ENCODE measurements around the gene NCAM2. TPM values are rescaled to one million over a fixed set of nuclear protein-coding genes. Genes with fewer than 3 reads are reported as not detected.

The NCAM2 gene
- total and polyA plus RNA-seq, 2 of the 4 experiments (the other 2 are of a cell fraction), result 2.7 to 5.0 TPM

DNA sequence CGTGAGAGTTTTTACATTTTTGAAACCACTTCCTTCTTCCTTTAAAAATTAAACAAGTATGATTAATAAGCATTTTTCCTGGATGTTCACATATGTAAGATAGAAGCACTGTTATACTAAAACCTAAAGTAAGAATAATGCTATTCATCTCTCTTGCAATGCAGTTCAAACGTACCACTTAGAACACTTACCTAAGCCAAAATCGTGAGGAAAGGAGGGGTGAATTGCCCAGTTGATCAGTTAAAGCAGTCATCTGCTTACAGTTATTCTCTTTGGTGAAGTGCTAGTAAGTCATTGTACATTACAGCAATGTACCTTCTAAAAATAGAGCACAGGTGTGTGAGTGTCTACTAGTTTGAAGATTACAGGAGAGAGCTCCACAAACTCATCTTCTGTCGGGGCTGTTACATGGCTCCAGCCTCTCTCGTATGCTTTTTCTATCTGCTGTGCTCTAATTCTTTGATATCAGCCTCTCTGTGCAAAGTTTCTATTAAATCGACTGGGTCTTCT, 3.4 kb downstream of the NCAM2 start:
- intact Hi-C loops (cut with micrococcal nuclease), result loop anchor here (2.0 kb wide), 1 partner anchor 919 kb away; no protein-coding TSS in a partner anchor

More for the DNA sequence above, 3.4 kb downstream of the NCAM2 start:
- no peak overlapping the region for H3K4me3 ChIP-seq (ENCODE audit: insufficient read depth, low read depth, low read length)
- no peak overlapping the region for H2AK5ac ChIP-seq (ENCODE audit: low read depth, low read length)
- no CpG with 5 or more reads among the region's 6 CpGs for WGBS, 2 experiments (ENCODE audit: extremely low coverage in 2 of 2, insufficient read length in 1 of 2)
- dilution Hi-C loops (cut with HindIII; ENCODE audit: low sequenced_read_pairs, unreplicated experiment) (no loop called here), in situ Hi-C loops (cut with MboI; ENCODE audit: low sequenced_read_pairs) (loop anchor here (10.0 to 25.0 kb wide), 4 partner anchors 373 to 1786 kb away; no protein-coding TSS in a partner anchor)
- H4K8ac ChIP-seq (ENCODE audit: low read depth in 2 of 2, low read length in 2 of 2), result no peak overlapping the region
- H2BK20ac ChIP-seq (ENCODE audit: low read depth, low read length), result no peak overlapping the region
- peaks cover 6% of the 10 kb centered on the region; the same call in 1 of the 2 replicates for H3K27me3 ChIP-seq (ENCODE audit: control insufficient read depth, insufficient read depth, low read length)
- H2AK9ac ChIP-seq (replicated peaks; ENCODE audit: low read depth, low read length, poor library complexity), result no peak overlapping the region
- no peak overlapping the region for H4K5ac ChIP-seq (ENCODE audit: low read depth, low read length)
- no peaks in the 10 kb centered on the region for H3K79me1 ChIP-seq (ENCODE audit: low read depth in 1 of 2, low read length in 2 of 2)
- no peak overlapping the region for H3K18ac ChIP-seq (ENCODE audit: low read depth, low read length)
- ChIA-PET CTCF (interaction anchor here (1.2 to 2.4 kb wide), 3 partner anchors 100 to 920 kb away, joined by 4 to 8 read pairs (median 6); no protein-coding TSS in a partner anchor), POLR2A (ENCODE audit: unreplicated experiment) (no interaction called here)
- no peak overlapping the region for H3K14ac ChIP-seq (replicated peaks; ENCODE audit: low read depth, low read length)
- no peak for ATAC-seq (ENCODE audit: low read depth)
- H3K9me1 ChIP-seq (ENCODE audit: insufficient read depth, low read length), result no peaks in the 10 kb centered on the region
- H3K56ac ChIP-seq (ENCODE audit: extremely low read depth, insufficient read depth, low read length), result no peak overlapping the region
- no peak overlapping the region for H2BK15ac ChIP-seq (ENCODE audit: low read depth, low read length)
- no peaks in the 10 kb centered on the region for H3K9me3 ChIP-seq (ENCODE audit: control insufficient read depth, insufficient read depth, low read length)
- H4K91ac ChIP-seq (ENCODE audit: insufficient read depth, low read depth, low read length), result no peak overlapping the region
- no peak overlapping the region for H3K23ac ChIP-seq (ENCODE audit: low read depth, low read length)
- no peak overlapping the region for H2BK120ac ChIP-seq (ENCODE audit: low read depth, low read length)
- TF ChIP-seq CHD1 (IDR thresholded peaks at IDR 0.05; ENCODE audit: low read depth, low read length), result no peak
- no peak for TF ChIP-seq MXI1 (IDR thresholded peaks at IDR 0.05; ENCODE audit: borderline replicate concordance, low read depth, low read length)
- no peak for TF ChIP-seq MAFK (IDR thresholded peaks at IDR 0.05; ENCODE audit: low read depth, low read length)
- TF ChIP-seq RFX5 (IDR thresholded peaks at IDR 0.05; ENCODE audit: low read depth, low read length), result no peak
- TF ChIP-seq RAD21 (IDR thresholded peaks at IDR 0.05; ENCODE audit: low read length), result no peak
- TF ChIP-seq MAZ (IDR thresholded peaks at IDR 0.05; ENCODE audit: borderline replicate concordance, low read depth, low read length), result no peak
- TF ChIP-seq, protein P1, sequence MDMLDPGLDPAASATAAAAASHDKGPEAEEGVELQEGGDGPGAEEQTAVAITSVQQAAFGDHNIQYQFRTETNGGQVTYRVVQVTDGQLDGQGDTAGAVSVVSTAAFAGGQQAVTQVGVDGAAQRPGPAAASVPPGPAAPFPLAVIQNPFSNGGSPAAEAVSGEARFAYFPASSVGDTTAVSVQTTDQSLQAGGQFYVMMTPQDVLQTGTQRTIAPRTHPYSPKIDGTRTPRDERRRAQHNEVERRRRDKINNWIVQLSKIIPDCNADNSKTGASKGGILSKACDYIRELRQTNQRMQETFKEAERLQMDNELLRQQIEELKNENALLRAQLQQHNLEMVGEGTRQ (IDR thresholded peaks at IDR 0.05; ENCODE audit: low read depth, low read length), result no peak
- TF ChIP-seq BHLHE40 (IDR thresholded peaks at IDR 0.05; ENCODE audit: low read depth, low read length), result no peak
- no peak for TF ChIP-seq SMC3 (IDR thresholded peaks at IDR 0.05; ENCODE audit: low read depth, low read length)
- TF ChIP-seq, protein P2, sequence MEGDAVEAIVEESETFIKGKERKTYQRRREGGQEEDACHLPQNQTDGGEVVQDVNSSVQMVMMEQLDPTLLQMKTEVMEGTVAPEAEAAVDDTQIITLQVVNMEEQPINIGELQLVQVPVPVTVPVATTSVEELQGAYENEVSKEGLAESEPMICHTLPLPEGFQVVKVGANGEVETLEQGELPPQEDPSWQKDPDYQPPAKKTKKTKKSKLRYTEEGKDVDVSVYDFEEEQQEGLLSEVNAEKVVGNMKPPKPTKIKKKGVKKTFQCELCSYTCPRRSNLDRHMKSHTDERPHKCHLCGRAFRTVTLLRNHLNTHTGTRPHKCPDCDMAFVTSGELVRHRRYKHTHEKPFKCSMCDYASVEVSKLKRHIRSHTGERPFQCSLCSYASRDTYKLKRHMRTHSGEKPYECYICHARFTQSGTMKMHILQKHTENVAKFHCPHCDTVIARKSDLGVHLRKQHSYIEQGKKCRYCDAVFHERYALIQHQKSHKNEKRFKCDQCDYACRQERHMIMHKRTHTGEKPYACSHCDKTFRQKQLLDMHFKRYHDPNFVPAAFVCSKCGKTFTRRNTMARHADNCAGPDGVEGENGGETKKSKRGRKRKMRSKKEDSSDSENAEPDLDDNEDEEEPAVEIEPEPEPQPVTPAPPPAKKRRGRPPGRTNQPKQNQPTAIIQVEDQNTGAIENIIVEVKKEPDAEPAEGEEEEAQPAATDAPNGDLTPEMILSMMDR (conservative IDR thresholded peaks at IDR 0.05; ENCODE audit: low read depth, low read length), result no peak
- no peak for TF ChIP-seq FOS (IDR thresholded peaks at IDR 0.05; ENCODE audit: low read depth, low read length)
- TF ChIP-seq CEBPB (IDR thresholded peaks at IDR 0.05; ENCODE audit: low read depth, low read length), result no peak
- TF ChIP-seq, protein P3, sequence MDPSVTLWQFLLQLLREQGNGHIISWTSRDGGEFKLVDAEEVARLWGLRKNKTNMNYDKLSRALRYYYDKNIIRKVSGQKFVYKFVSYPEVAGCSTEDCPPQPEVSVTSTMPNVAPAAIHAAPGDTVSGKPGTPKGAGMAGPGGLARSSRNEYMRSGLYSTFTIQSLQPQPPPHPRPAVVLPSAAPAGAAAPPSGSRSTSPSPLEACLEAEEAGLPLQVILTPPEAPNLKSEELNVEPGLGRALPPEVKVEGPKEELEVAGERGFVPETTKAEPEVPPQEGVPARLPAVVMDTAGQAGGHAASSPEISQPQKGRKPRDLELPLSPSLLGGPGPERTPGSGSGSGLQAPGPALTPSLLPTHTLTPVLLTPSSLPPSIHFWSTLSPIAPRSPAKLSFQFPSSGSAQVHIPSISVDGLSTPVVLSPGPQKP (IDR thresholded peaks at IDR 0.05; ENCODE audit: borderline replicate concordance, low read depth, low read length), result no peak
- TF ChIP-seq POLR2A (IDR thresholded peaks at IDR 0.05; ENCODE audit: low read depth, low read length), result no peak
- no peak for TF ChIP-seq RCOR1 (IDR thresholded peaks at IDR 0.05; ENCODE audit: insufficient replicate concordance, low read length)
- no peaks in the 10 kb centered on the region for H3K4me1 ChIP-seq (ENCODE audit: control insufficient read depth, insufficient read depth, low read length)
- H2AFZ ChIP-seq (replicated peaks; ENCODE audit: low read length, poor library complexity), result no peak overlapping the region
- no peaks in the 10 kb centered on the region for H3K36me3 ChIP-seq (ENCODE audit: control insufficient read depth, insufficient read depth, low read length)
- BruUV-seq (replicated peaks), result no TSS peak
- no peak overlapping the region for H3K4ac ChIP-seq (ENCODE audit: low read depth, low read length)
- no peak overlapping the region for H2BK5ac ChIP-seq (ENCODE audit: low read depth, low read length, poor library complexity, severe bottlenecking)
- H3K4me2 ChIP-seq (ENCODE audit: low read depth, low read length), result no peak overlapping the region
- no peaks in the 10 kb centered on the region for H4K20me1 ChIP-seq (ENCODE audit: insufficient read depth, low read length)
- H3K9ac ChIP-seq (ENCODE audit: low read depth, low read length), result no peak overlapping the region
- no peak overlapping the region for H3K27ac ChIP-seq (ENCODE audit: insufficient read depth, low read length)
- DNase-seq, result no peak
